Common myeloid progenitor, CD34-positive (primary cell): ENCODE results near the gene SIX6.
A peak's percentile ranks its signal among the peaks of the same experiment; 100 is the strongest.

Experiments
- CTCF ChIA-PET: fragments of 350-600 bp; sonication (Branson Sonifier 250); formaldehyde crosslinking; loops from one replicate; lab custom pipeline; 2021; ENCODE audit warnings: antibody characterized with exemption; lab: Charles Lee
- POLR2A ChIA-PET: fragments of 350-600 bp; sonication (Branson Sonifier 250); formaldehyde crosslinking; loops from one replicate; lab custom pipeline; 2021; ENCODE audit warnings: antibody characterized with exemption; lab: Charles Lee
- DNase-seq, 3 donors: peaks; one replicate each; pipeline versions ENCODE4 v3.0.0 to v3.0.0-alpha.2; 2013
- H3K27ac ChIP-seq, 2 experiments: 1 replicate in 1 of 2; 2 replicates in 1 of 2; pipeline ENCODE4 v1.7.0; 2013; ENCODE audit warnings: inconsistent platforms in 2 of 2, low read length in 2 of 2, mild to moderate bottlenecking in 2 of 2, low read depth in 1 of 2, moderate library complexity in 1 of 2; ENCODE audit not compliant: severe bottlenecking in 2 of 2, insufficient read depth in 1 of 2, poor library complexity in 1 of 2
- H3K27me3 ChIP-seq, 5 experiments: replicated peaks in 2 of 5; 1 replicate in 3 of 5; 2 replicates in 2 of 5; pipeline versions ENCODE4 v1.6.1 to v1.7.0; 2013; ENCODE audit warnings: low read length in 4 of 5, mild to moderate bottlenecking in 2 of 5, moderate library complexity in 2 of 5, inconsistent platforms in 1 of 5; ENCODE audit not compliant: insufficient read depth in 5 of 5, control insufficient read depth in 4 of 5
- H3K36me3 ChIP-seq, 4 experiments: 1 replicate in 2 of 4; 2 replicates in 2 of 4; pipeline versions ENCODE4 v1.6.1 to v1.7.0; 2013; ENCODE audit warnings: low read length in 3 of 4, control low read depth in 1 of 4, mild to moderate bottlenecking in 1 of 4; ENCODE audit not compliant: control insufficient read depth in 4 of 4, insufficient read depth in 4 of 4
- H3K4me1 ChIP-seq, 4 experiments: 1 replicate in 3 of 4; 2 replicates in 1 of 4; pipeline versions ENCODE4 v1.6.1 to v1.7.1; 2013; ENCODE audit warnings: low read length in 3 of 4, mild to moderate bottlenecking in 3 of 4, control low read depth in 1 of 4, inconsistent platforms in 1 of 4, moderate library complexity in 1 of 4; ENCODE audit not compliant: control insufficient read depth in 4 of 4, insufficient read depth in 4 of 4; ENCODE audit errors: control extremely low read depth in 1 of 4
- H3K4me3 ChIP-seq, 7 experiments: 1 replicate in 4 of 7; 2 replicates in 3 of 7; pipeline versions ENCODE4 v1.5.1 to v1.7.0; 2013; ENCODE audit warnings: mild to moderate bottlenecking in 7 of 7, low read length in 6 of 7, moderate library complexity in 6 of 7, inconsistent platforms in 2 of 7, low read depth in 2 of 7, control low read depth in 1 of 7; ENCODE audit not compliant: insufficient read depth in 4 of 7, control insufficient read depth in 1 of 7; ENCODE audit errors: extremely low read depth in 1 of 7
- H3K9me3 ChIP-seq, 5 experiments: 1 replicate in 4 of 5; 2 replicates in 1 of 5; pipeline versions ENCODE4 v1.6.1 to v1.7.1; 2013; ENCODE audit warnings: low read length in 4 of 5, mild to moderate bottlenecking in 2 of 5, inconsistent platforms in 1 of 5, low read depth in 1 of 5, moderate library complexity in 1 of 5; ENCODE audit not compliant: control insufficient read depth in 4 of 5, insufficient read depth in 2 of 5; ENCODE audit errors: control extremely low read depth in 1 of 5
- WGBS: methylation state at CpG from one replicate; pipeline ENCODE4 v1.1.5; 2013; ENCODE audit not compliant: insufficient coverage; 5-methylcytosine and 5-hydroxymethylcytosine counted together

The SIX6 gene

GRCh38 chr14:60512973-60513571 is 4.1 kb downstream of the SIX6 start:
- no peak overlapping the region for H3K27ac ChIP-seq
- DNase-seq: no peak
- POLR2A ChIA-PET: no interaction called here
- CTCF ChIA-PET: interaction anchor here (1.0 to 1.8 kb wide), 4 partner anchors 12 to 314 kb away, joined by 3 to 7 read pairs (median 3); no protein-coding TSS in a partner anchor
- 10% methylated on average over 7 of the region's 7 CpGs for WGBS
- peaks cover 0 to 36% (median 22%) of the 10 kb centered on the region in 4 experiments for H3K4me1 ChIP-seq
- no peaks in the 10 kb centered on the region for H3K36me3 ChIP-seq
- H3K9me3 ChIP-seq: peaks cover 0 to 4% (median 0%) of the 10 kb centered on the region in 5 experiments
- no peak overlapping the region for H3K4me3 ChIP-seq
- peaks cover 42 to 100% (median 76%) of the 10 kb centered on the region in 5 experiments for H3K27me3 ChIP-seq

- peaks cover 0 to 4% (median 0%) of the 10 kb centered on the region in 5 experiments for H3K9me3 ChIP-seq
- H3K27ac ChIP-seq: no peak overlapping the region
- peak overlapping the region in 2 of 7 experiments; percentile 35 to 52 for H3K4me3 ChIP-seq
- no peak for DNase-seq
- H3K4me1 ChIP-seq: peaks cover 0 to 27% (median 15%) of the 10 kb centered on the region in 4 experiments
- ChIA-PET CTCF (interaction anchor here (1.0 to 1.7 kb wide), 2 partner anchors 11 to 164 kb away, joined by 3 read pairs; no protein-coding TSS in a partner anchor), POLR2A (no interaction called here)
- WGBS: 8% methylated on average over 2 of the region's 10 CpGs
- peaks cover 44 to 98% (median 79%) of the 10 kb centered on the region in 5 experiments for H3K27me3 ChIP-seq
- no peaks in the 10 kb centered on the region for H3K36me3 ChIP-seq
These were observed 5.4 kb downstream of the SIX6 start for GRCh38 chr14:60514378-60514740.

- POLR2A ChIA-PET: no interaction called here
- CTCF ChIA-PET: interaction anchor here (1.7 kb wide), 1 partner anchor 165 kb away, joined by 3 read pairs; no protein-coding TSS in a partner anchor
- Histone ChIP-seq H3K27ac (no peak overlapping the region), H3K4me1 (peaks cover 0 to 22% (median 14%) of the 10 kb centered on the region in 4 experiments), H3K36me3 (no peaks in the 10 kb centered on the region), H3K4me3 (peak overlapping the region in 6 of 7 experiments; percentile 3 to 52 (median 27)), H3K27me3 (peaks cover 44 to 98% (median 74%) of the 10 kb centered on the region in 5 experiments), H3K9me3 (peaks cover 0 to 2% (median 0%) of the 10 kb centered on the region in 5 experiments)
- WGBS: 3% methylated on average over 67 of the region's 79 CpGs
- DNase-seq: peak in 1 of 3 donors; percentile 36
These were observed 6.0 kb downstream of the SIX6 start for GRCh38 chr14:60514741-60515491.

- H3K9me3 ChIP-seq: peaks cover 0 to 2% (median 0%) of the 10 kb centered on the region in 5 experiments
- H3K36me3 ChIP-seq: no peaks in the 10 kb centered on the region
- H3K4me1 ChIP-seq: peaks cover 0 to 21% (median 13%) of the 10 kb centered on the region in 4 experiments
- peak overlapping the region in 5 of 7 experiments; percentile 3 to 42 (median 36) for H3K4me3 ChIP-seq
- 4% methylated on average over 56 of the region's 66 CpGs for WGBS
- peak in 1 of 3 donors; percentile 55 for DNase-seq
- CTCF ChIA-PET: interaction anchor here (0.7 to 1.6 kb wide), 2 partner anchors 20 to 33 kb away, joined by 3 to 7 read pairs; no protein-coding TSS in a partner anchor
- POLR2A ChIA-PET: no interaction called here
- H3K27ac ChIP-seq: no peak overlapping the region
- H3K27me3 ChIP-seq: peaks cover 40 to 97% (median 66%) of the 10 kb centered on the region in 5 experiments
These were observed 6.8 kb downstream of the SIX6 start for GRCh38 chr14:60515511-60516289.

- POLR2A ChIA-PET: no interaction called here
- Histone ChIP-seq H3K9me3 (peaks cover 0 to 2% (median 0%) of the 10 kb centered on the region in 5 experiments), H3K27ac (no peak overlapping the region), H3K36me3 (no peaks in the 10 kb centered on the region), H3K4me1 (no peaks in the 10 kb centered on the region), H3K27me3 (peaks cover 6 to 30% (median 9%) of the 10 kb centered on the region in 5 experiments), H3K4me3 (no peak overlapping the region)
- no peak for DNase-seq
- CTCF ChIA-PET: no interaction called here
- WGBS: 90% methylated on average over 2 of the region's 3 CpGs
These were observed 23.5 kb downstream of the SIX6 start for GRCh38 chr14:60532442-60532841.

GRCh38 chr14:60537663-60538062 is 28.7 kb downstream of the SIX6 start:
- DNase-seq: no peak
- ChIA-PET CTCF (no interaction called here), POLR2A (no interaction called here)
- Histone ChIP-seq H3K9me3 (peaks cover 0 to 5% (median 0%) of the 10 kb centered on the region in 5 experiments), H3K27me3 (peaks cover 0 to 17% (median 13%) of the 10 kb centered on the region in 5 experiments), H3K27ac (no peak overlapping the region), H3K4me1 (no peaks in the 10 kb centered on the region), H3K4me3 (no peak overlapping the region), H3K36me3 (no peaks in the 10 kb centered on the region)
